ENCODE results near the gene EDN2.

EDN2 gene

GRCh38 chr1:41516168-41517061 is 31.9 kb upstream of the EDN2 start:
- DNase-seq = peak; percentile 100

- DNase-seq = no peak
These were observed 31.3 kb upstream of the EDN2 start for GRCh38 chr1:41515778-41516167.

- DNase-seq = no peak
These were observed 30.7 kb upstream of the EDN2 start for GRCh38 chr1:41515131-41515678.

DNA sequence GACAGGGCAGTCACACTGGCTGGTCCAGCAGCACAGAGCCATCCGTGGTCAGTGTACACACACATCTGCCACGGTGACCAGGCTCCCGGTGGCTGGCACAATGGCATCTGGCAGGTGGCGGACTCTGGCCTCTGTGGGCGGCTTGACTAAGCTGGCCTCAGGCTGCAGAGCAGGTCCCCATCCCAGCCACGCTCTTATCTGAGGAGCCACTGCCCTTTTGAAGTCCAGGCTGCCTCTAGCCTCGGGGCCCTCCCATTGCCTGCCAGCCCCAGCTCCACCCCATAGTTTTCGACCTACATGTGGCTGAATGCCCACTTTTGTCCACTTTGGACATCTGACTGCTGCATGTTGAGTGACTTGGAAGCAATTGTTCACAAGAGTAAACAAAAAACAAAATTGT is 29.9 kb upstream of the EDN2 start:
- no peak for DNase-seq

DNA sequence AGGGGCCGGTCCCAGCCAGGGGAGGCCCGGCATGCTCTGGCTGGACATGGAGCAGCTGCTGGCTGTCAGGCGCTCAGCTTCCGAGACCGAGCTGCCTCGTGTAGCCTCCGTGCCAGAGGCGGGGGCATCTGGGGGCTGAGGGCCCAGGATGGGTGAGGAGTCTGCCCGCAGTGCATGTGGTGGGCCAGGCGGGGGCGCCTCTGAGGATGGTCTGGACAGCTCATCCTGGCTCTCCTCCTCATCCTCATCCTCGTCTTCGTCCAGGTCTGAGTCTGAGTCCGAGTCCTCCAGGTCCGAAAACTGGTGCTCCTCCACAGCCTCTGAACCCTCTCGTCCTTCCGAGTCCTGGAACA is 28.9 kb upstream of the EDN2 start:
- no peak for DNase-seq

GRCh38 chr1:41512701-41513382 is 28.4 kb upstream of the EDN2 start:
- DNase-seq = no peak

DNA sequence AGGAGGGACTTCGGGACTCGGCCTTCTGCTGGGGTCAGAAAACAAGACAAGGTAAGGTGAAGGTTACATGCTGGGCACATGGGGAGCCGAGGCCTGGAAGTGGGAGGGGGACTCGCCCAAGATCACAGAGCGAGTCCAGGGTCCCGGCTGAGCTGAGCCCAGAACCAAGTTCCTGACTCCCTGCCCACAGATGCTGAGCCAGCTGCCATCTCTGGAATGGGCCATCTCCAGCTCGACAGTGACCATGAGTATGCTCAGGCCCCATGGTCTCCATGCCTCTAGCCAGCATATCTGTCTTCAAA is 26.7 kb upstream of the EDN2 start:
- DNase-seq = no peak

DNA sequence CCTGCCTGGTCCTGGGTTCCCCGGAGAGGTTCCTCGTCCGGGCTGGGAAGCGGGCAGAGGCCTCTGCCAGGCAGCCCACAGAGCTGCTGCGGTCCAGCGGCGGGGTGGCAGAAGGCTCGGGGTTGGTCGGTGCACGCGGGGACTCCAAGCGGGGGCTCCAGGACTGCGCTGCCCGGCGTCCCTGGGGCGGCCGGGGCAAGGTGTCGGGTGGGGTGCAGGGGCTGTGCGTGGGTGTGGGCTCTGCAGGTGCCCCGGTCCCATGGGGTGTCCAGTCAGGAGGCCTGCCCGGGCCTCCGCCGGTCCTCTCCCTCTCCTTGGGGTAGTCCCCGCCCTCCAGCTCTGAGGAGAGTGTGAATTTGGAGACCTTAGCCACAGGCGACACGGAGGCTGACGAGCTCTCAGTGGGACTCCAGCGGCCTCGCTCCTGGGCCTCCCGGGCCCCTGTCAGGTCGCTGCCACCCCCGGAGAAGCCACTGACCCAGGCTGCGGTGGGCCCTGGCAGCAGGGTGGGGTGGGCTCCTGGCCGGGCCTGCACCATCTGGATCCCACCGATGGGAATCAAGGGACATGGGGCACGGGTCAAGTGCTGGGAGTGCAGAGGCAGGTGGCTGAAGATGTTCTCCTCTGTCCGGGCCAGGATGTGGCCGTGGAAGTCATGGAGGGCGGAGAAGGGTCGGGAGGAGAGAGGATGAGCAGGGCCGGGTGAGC is 26.2 kb upstream of the EDN2 start:
- no peak for DNase-seq

DNA sequence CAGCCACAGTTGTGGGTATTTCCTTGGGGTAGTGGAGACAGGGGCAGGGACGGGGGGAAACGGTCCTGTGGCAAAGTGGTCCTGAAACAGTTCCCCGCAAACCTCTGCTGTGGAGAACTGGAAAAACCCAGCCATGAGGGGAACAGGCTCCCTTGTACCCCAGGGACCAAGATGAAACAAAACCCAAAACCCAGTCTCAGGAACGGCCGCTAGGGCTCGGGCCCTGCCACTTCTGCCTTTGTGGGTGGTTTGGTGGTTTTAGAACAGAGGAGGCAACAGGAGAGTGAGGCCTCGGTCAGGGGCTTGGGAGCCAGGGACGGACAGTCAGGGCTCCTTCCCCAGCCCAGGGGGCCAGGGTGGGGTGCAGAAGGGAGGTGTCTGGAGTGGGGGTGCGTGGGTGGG is 24.8 kb upstream of the EDN2 start:
- no peak for DNase-seq

GRCh38 chr1:41508290-41508689 is 23.8 kb upstream of the EDN2 start:
- no peak for DNase-seq

DNA sequence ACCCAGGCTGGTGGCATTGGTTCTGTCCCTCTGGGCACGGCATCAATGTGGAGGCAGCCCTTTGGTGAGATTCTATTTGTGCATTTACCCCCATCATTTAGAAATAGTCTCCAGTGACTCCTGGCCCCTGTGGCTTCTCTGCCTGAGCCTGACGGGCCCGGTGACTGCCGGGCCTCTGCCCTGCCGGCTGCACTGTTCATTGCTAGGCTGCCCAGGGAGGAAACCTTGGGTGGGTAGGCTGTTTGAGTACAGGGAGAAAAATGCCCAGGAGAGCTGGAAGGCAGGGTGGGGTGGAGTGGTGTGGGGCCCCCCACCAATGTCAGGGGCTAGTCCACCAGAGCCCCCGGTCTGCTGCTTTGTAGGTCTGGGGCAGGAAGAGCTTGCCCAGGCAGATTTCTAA is 23.4 kb upstream of the EDN2 start:
- DNase-seq = no peak

DNA sequence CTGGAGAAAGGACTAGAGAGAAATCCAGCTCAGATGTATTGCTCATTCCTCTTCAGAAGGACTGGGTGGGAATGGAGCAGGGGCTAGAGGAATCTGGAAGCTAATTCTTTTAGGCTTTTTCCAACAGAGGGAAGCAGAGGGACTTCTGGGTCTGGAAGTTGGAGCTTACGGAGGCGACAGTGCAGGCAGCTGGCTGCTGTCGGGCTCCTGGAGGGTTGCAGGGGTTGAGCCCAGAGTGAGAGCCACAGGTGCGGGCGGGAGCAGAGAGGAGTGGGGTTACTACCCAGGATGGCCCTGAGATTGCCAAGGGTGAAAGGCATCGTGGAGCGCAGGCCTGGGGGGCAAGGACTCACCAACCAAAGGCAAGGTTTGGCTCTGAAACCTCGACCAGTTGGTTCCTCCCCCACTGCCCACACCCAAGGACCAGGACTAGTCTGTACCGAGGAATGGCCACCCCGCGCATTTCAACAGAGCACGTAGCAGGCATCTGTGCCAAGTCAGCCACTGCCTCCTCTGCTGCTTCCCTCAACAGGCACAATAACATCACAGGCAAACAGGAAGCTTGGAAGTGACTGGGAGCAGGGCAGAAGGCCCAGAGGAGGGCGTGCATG is 22.7 kb upstream of the EDN2 start:
- DNase-seq = no peak

DNA sequence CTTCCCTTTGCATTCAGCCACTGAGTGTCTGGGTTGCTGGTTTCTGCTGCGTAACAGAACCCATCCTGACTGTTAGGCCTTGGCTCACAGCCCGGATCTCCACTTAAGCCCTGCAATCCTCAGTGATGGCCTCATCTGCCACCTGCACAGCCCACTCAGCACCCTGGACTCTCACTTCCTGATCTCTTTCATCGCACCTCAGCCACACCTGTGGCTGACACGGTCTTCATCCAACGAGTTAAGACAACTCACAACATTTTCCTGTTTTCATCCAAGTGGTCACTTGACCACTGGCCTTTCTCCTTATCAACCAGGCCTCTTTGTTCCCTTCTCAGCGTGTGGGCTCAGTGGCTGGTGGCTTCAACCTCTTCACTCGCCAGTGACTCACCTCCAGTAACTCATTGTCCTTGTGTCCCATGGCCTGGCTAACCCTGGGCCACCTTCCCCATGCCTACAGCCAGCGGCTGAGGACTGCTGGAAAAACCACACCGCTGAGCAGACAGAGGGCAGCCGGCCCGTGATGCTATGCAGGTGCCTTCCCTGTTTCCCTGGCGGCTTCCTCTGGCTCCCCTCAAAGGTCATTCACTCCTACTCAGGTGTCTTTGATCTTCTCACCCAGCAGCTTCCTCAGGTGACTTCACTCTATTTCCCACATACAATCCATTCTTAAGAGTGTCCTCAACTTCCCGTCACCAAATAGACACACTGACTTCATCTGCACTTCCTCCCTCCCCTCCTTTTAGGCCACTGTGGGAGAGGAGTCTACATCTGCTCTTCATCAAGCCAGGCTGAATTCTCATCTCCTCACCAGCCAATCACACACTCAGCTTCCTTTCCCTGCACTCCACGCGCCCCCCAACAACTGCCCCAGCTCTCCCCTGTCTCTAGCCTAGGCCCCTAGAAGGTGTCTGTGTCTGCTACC is 19.9 kb upstream of the EDN2 start:
- DNase-seq = no peak

GRCh38 chr1:41503538-41504113 is 19.1 kb upstream of the EDN2 start:
- no peak for DNase-seq

DNA sequence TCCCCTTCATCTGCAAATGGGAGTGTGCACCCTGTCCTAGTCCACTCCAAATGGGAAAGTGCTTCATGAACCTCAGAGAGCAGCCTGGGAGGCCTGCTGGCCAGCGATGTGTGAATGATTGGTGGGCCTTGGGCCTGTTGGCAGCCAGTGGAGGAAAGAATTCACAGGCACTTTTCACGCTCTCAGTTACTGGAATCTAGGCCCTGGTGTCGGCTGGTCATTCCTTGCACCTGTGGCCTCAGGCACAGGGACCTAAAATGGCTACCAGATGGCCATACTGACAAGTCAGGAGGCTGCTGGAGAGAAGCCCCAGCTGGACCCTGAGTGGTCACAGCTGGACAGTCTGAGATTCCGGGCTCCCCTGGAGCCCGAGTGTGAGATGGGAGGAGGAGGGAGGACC is 18.4 kb upstream of the EDN2 start:
- DNase-seq = no peak

DNA sequence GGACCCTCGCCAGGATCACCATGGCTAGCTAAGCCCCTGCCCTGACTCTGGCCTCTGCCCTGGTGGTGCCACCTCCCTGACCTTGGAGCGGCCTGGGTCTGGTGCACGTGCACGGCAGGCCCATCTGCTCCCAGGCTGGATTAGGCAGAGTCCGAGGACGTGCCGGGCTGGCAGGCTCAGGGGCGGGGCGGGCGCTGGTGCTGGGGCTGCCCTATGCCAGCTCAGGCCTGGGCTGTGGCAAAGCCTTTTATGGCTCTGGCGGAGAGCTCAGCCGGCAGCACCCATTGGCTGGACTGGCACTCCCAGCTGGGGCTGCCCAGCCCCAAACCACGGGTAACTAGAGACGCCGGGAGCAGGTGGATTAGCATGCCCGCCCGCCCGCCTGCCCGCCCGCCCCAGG is 17.1 kb upstream of the EDN2 start:
- DNase-seq = no peak

DNA sequence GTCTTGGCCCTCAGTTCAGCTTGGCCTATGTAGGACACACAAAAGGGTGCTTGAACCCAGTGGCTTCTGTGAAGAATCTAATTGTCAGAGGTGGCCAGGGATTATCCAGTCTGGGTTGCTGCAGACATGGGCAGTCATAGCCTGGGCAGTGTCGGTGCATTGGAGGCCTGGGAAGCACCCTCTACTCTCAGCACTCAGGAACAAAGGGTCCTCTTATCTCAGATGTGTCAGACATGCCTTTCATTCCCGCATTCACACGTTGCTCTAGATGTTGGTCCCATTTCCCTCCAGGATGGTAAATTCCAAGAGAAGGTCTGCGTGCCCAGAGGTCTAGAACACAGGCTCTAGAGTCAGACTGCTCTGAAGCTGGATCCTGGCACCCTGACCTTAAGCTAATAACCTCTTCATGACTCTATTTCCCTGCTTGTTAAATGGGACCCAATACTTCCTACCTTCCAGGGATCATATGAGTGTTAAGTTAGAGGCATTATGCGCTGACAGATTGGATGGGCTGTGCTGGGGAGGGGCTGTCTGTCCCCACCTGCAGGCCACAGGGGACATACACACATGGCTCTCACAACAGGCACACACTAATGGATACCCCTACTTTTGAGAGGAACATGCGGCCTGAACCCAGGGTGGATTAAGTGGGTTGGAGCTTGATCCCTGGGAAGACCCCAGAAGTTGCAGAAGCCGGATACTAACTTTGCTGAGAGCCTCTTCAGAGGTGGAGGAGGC is 16.5 kb upstream of the EDN2 start:
- DNase-seq = no peak

DNA sequence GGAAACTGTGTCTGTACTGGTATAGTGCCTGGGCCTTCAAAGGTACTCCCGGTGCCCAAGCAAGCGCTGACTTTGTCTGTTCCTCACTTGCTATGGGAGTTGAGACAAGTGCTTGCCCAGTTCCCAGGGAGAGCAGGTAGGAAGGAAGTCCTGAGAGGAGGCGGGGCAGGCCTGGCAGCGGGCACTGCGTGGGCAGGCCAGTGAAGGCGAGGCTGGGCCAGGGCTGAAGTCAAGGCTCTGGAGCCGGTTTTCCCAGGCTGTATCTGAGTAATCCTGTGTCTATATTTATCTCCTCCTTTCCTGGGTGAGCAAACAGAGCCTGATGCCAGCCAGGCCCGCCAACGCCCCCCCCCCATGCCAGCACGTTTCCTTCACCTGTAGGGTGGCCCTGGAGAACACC is 15.9 kb upstream of the EDN2 start:
- no peak for DNase-seq

- no peak for DNase-seq
These were observed 15.1 kb upstream of the EDN2 start for GRCh38 chr1:41499591-41499990.

GRCh38 chr1:41498804-41499203 is 14.3 kb upstream of the EDN2 start:
- DNase-seq = no peak

GRCh38 chr1:41498391-41498790 is 13.9 kb upstream of the EDN2 start:
- DNase-seq = no peak
